Mammary epithelial cell (primary cell): ENCODE results near the gene CRIP1.

Experiments
- EZH2 ChIP-seq: IDR thresholded peaks from 2 replicates; pipeline ENCODE4 v1.6.1; 2012; ENCODE audit warnings: low read length, inconsistent platforms, borderline replicate concordance
- TF ChIP-seq, protein P1 (sequence below), 2 donors: IDR thresholded peaks in 1 of 2; conservative IDR thresholded peaks in 1 of 2; 2 replicates each; pipeline ENCODE4 v1.5.1; 2011 to 2012; ENCODE audit warnings: inconsistent platforms in 2 of 2, low read length in 2 of 2, mild to moderate bottlenecking in 2 of 2, control low read depth in 1 of 2, low read depth in 1 of 2; ENCODE audit not compliant: insufficient read depth in 1 of 2; ENCODE audit errors: extremely low read depth in 1 of 2

DNA sequence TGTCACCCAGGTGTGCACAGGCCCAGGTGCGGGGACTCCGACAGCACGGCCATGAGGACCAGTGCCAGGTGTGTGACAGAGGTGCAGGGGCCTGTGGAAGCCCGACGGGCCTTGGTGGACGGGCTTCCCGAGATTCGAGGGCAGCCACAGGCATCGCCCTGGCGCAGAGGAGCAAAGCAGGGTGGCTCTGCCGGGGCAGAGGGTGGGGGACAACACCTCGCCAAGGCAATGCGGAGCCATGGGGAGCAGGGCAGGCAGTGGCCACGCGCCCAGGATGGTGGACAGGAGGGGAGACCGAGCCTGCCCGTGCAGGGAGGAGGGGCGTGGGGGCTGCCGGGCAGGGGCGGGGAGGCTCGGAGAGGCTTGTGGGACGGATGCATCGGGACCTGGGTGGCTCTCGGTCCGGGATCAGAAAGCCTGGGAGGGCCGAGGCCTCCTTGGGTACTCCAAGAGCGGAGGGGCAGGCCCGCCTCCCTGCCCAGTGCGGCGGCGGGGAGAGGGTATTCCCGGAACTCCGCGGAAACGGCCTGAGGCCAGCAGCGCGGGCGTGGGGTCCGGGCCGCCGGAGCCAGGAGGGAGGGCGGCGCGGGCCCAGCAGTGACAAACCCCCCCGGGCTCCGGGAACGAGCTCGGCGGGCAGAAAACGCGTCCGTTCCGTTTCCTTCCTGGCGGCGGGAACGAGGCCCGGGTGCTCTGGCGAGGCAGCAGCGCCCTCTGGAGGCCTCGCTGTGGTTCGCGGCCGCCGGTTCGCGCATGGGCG, 41.3 kb downstream of the CRIP1 start:
- TF ChIP-seq, protein P1, sequence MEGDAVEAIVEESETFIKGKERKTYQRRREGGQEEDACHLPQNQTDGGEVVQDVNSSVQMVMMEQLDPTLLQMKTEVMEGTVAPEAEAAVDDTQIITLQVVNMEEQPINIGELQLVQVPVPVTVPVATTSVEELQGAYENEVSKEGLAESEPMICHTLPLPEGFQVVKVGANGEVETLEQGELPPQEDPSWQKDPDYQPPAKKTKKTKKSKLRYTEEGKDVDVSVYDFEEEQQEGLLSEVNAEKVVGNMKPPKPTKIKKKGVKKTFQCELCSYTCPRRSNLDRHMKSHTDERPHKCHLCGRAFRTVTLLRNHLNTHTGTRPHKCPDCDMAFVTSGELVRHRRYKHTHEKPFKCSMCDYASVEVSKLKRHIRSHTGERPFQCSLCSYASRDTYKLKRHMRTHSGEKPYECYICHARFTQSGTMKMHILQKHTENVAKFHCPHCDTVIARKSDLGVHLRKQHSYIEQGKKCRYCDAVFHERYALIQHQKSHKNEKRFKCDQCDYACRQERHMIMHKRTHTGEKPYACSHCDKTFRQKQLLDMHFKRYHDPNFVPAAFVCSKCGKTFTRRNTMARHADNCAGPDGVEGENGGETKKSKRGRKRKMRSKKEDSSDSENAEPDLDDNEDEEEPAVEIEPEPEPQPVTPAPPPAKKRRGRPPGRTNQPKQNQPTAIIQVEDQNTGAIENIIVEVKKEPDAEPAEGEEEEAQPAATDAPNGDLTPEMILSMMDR (conservative IDR thresholded peaks at IDR 0.05 in 1 of 2, IDR thresholded peaks at IDR 0.05 in 1 of 2; ENCODE audit: extremely low read depth in 1 of 2, insufficient read depth in 1 of 2, low read depth in 1 of 2, low read length in 2 of 2), result peak; percentile 62 to 80
- TF ChIP-seq EZH2, result no peak
